Adrenal gland (tissue), 12 donors: ENCODE measurements around the gene DTD1. TPM values are rescaled to one million over a fixed set of nuclear protein-coding genes. Genes with fewer than 3 reads are reported as not detected.

Experiments used
- DNase-seq, 7 donors: peaks; one replicate each; pipeline ENCODE4 v3.0.0-alpha.2; 2019 to 2020
- H3K27ac ChIP-seq, 5 donors: fragments of 200-600 bp; sonication (generic) in 4 of 5; 1 replicate in 3 of 5; 2 replicates in 2 of 5; pipeline versions ENCODE4 v1.5.1 to v1.8.0; 2016 to 2020; ENCODE audit warnings: mild to moderate bottlenecking in 1 of 5
- H3K27me3 ChIP-seq: fragments of 200-600 bp; 2 replicates; pipeline ENCODE4 v1.8.0; 2021
- H3K36me3 ChIP-seq, 2 donors: fragments of 200-600 bp; replicated peaks in 1 of 2; 1 replicate in 1 of 2; 2 replicates in 1 of 2; pipeline versions ENCODE4 v1.5.1 to v1.8.0; 2018 to 2022
- H3K4me1 ChIP-seq, 2 donors: fragments of 200-600 bp; replicated peaks in 1 of 2; 1 replicate in 1 of 2; 2 replicates in 1 of 2; pipeline versions ENCODE4 v1.5.1 to v1.8.0; 2018 to 2021
- H3K4me3 ChIP-seq, 4 donors: fragments of 200-600 bp; sonication (generic) in 3 of 4; one replicate each; pipeline ENCODE4 v1.5.1; 2016 to 2018
- H3K9me3 ChIP-seq, 3 donors: fragments of 200-600 bp; sonication (generic) in 1 of 3; replicated peaks in 1 of 3; 1 replicate in 2 of 3; 2 replicates in 1 of 3; pipeline versions ENCODE4 v1.5.1 to v1.8.0; 2016 to 2021
- POLR2A ChIP-seq, 2 donors: fragments of 450-650 bp; IDR thresholded peaks; one replicate each; pipeline ENCODE4 v1.6.1; 2017; ENCODE audit warnings: antibody characterized with exemption in 2 of 2, mild to moderate bottlenecking in 2 of 2, moderate library complexity in 1 of 2
- WGBS, 4 donors: extraction: QIAGEN DNeasy Blood & Tissue Kit in 2 of 4; methylation state at CpG; one replicate each; pipeline versions ENCODE4 v1.1.5 to v1.1.7; 2013 to 2017; 5-methylcytosine and 5-hydroxymethylcytosine counted together
- intact Hi-C, 2 donors: fragments of 100-400 bp; cut with DNase I; formaldehyde crosslinking; loops; one replicate each; pipeline versions ENCODE4 v1.14.1 to v1.15.0; 2022 to 2023
- polyA plus RNA-seq, 3 donors: library from polyadenylated mRNA; stranded (reverse); fragments of 200-250 nt in 2 of 3; fragments of 350-450 nt in 1 of 3; fragmentation: Illumina TruSeq in 1 of 3; extraction: RNeasy Lipid Tissue Mini Kit (QIAGEN cat#74804) in 1 of 3; gene quantifications; one replicate each; pipeline ENCODE4 v1.2.3, GENCODE V29; 2013 to 2014
- total RNA-seq, 9 donors: library from RNA; depleted of rRNA in 4 of 9; stranded (reverse); fragments of >200 nt in 4 of 9; fragments of 120-200 nt in 1 of 9; fragmentation: NEBNext Ultra II Directional in 1 of 9; extraction: Animal tissue kit (Norgen Biotek cat#: 25700) in 1 of 9; gene quantifications; one replicate each; pipeline versions ENCODE4 v1.1.0 to v1.2.4, GENCODE V29; 2013 to 2023
- TF ChIP-seq, protein P1 (sequence below), 6 experiments: fragments of 450-650 bp in 4 of 6; fragments of 200-600 bp in 2 of 6; sonication (generic) in 1 of 6; IDR thresholded peaks; 1 replicate in 5 of 6; 2 replicates in 1 of 6; pipeline versions ENCODE4 v1.5.1 to v1.8.0; 2016 to 2021; ENCODE audit warnings: antibody characterized with exemption in 6 of 6, mild to moderate bottlenecking in 2 of 6, moderate library complexity in 1 of 6
- donor health status: healthy with polysubstance abuse.
- donor health status: Bipolar disorder and iron deficiency.
- donor health status: DM: yes; HTN: yes; CAD: no.
- donor health status: DM: no; HTN: no; CAD: no.
- donor health status: DM: no; HTN: no; CAD: no.
- donor health status: DM: yes; HTN: yes; CAD: no.

The DTD1 gene
- total and polyA plus RNA-seq, 12 donors: 9.5 to 38.9 (median 32.9) TPM

DNA sequence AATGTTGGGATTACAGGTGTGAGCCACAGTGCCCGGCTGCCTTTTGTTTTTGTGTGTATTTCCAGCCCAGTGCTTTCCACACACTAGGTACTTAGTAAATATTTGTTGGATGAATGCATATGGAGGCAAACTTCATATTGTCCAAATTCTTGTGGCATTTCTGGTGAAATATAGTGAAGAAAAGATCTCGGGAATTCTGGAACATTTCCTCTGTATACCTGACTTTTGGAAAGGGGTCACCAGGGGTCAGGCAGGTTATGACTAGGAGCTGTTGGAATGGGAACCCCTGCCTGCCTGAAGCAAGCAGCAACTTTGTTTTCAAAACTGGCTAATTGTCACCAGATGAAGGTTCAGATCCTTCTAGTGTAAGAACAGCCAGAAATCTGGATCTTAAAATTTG is 213.7 kb downstream of the DTD1 start:
- 78 to 90% (median 84%) methylated on average over 2 of the region's 2 CpGs for WGBS, 4 donors
- intact Hi-C loops: loop anchor here in 1 of 2 donors (10.0 kb wide), 1 partner anchor 167 kb away; no protein-coding TSS in a partner anchor
- Histone ChIP-seq H3K4me1 (no peaks in the 10 kb centered on the region), H3K4me3 (no peak overlapping the region), H3K9me3 (no peaks in the 10 kb centered on the region), H3K27ac (no peak overlapping the region), H3K27me3 (no peaks in the 10 kb centered on the region), H3K36me3 (no peaks in the 10 kb centered on the region)
- TF ChIP-seq POLR2A (IDR thresholded peaks at IDR 0.05): no peak
- TF ChIP-seq, protein P1, sequence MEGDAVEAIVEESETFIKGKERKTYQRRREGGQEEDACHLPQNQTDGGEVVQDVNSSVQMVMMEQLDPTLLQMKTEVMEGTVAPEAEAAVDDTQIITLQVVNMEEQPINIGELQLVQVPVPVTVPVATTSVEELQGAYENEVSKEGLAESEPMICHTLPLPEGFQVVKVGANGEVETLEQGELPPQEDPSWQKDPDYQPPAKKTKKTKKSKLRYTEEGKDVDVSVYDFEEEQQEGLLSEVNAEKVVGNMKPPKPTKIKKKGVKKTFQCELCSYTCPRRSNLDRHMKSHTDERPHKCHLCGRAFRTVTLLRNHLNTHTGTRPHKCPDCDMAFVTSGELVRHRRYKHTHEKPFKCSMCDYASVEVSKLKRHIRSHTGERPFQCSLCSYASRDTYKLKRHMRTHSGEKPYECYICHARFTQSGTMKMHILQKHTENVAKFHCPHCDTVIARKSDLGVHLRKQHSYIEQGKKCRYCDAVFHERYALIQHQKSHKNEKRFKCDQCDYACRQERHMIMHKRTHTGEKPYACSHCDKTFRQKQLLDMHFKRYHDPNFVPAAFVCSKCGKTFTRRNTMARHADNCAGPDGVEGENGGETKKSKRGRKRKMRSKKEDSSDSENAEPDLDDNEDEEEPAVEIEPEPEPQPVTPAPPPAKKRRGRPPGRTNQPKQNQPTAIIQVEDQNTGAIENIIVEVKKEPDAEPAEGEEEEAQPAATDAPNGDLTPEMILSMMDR (IDR thresholded peaks at IDR 0.05): no peak
- DNase-seq: no peak

DNA sequence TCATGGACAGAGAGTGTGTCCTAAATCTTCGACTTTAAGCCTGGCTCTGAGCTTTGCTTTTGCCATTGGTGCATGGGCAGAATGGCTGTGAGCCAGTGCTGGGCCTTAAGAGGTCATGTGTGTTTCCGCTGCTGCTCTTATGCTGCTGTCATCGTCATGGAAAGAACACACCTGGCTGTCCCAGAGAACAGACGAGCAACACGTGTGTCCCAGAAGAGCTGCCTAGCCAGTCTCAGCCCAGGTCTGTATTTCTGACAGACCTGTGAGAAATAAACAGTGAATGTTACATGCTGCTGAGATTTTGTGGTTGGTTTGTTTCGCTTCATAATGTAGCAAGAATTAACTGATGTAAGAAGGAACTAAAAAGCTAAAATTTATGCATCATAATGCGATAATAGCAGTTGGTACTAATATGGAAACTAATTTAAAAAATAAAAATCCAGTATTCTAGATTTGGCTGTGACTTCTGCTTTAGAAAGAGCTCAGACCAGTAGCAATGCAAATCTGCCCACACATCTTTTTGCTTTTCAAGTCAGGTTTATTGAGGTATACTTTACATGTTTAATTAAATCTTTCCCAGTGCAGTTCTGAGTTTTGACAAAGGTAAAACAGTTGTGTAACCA is 214.3 kb downstream of the DTD1 start:
- H3K4me3 ChIP-seq: no peak overlapping the region
- no peaks in the 10 kb centered on the region for H3K36me3 ChIP-seq
- 71 to 83% (median 78%) methylated on average over 7 of the region's 7 CpGs for WGBS, 4 donors
- no peaks in the 10 kb centered on the region for H3K27me3 ChIP-seq
- DNase-seq: no peak
- TF ChIP-seq POLR2A (IDR thresholded peaks at IDR 0.05): no peak
- TF ChIP-seq, protein P1 (IDR thresholded peaks at IDR 0.05): no peak
- intact Hi-C loops: loop anchor here in 1 of 2 donors (10.0 kb wide), 1 partner anchor 167 kb away; no protein-coding TSS in a partner anchor
- H3K4me1 ChIP-seq: no peaks in the 10 kb centered on the region
- H3K9me3 ChIP-seq: no peaks in the 10 kb centered on the region
- H3K27ac ChIP-seq: no peak overlapping the region

DNA sequence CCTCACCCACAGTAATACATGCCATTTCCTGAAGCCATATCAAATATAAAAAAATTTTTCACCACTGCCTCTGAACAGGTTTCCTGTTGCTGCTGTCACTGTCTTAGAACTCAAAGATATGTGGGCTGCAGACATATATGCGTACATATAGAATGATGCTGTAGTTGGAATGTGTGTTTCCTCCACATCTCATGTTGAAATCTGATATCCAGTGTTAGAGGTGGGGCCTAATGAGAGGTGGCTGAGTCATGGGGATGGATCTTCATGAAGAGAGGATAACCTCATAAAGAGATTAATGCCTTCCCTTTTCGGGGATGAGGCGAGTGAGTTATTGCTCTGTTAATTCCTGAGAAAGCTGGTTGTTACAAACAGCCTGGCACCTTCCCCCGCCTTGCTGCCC is 218.0 kb downstream of the DTD1 start:
- no peak for TF ChIP-seq POLR2A (IDR thresholded peaks at IDR 0.05)
- TF ChIP-seq, protein P1 (IDR thresholded peaks at IDR 0.05): no peak
- 65 to 71% (median 68%) methylated on average over 4 of the region's 4 CpGs for WGBS, 4 donors
- intact Hi-C loops: loop anchor here in 1 of 2 donors (10.0 kb wide), 1 partner anchor 171 kb away; no protein-coding TSS in a partner anchor
- no peak for DNase-seq
- Histone ChIP-seq H3K36me3 (no peaks in the 10 kb centered on the region), H3K4me3 (no peak overlapping the region), H3K27ac (no peak overlapping the region), H3K9me3 (no peaks in the 10 kb centered on the region), H3K27me3 (no peaks in the 10 kb centered on the region), H3K4me1 (no peaks in the 10 kb centered on the region)

DNA sequence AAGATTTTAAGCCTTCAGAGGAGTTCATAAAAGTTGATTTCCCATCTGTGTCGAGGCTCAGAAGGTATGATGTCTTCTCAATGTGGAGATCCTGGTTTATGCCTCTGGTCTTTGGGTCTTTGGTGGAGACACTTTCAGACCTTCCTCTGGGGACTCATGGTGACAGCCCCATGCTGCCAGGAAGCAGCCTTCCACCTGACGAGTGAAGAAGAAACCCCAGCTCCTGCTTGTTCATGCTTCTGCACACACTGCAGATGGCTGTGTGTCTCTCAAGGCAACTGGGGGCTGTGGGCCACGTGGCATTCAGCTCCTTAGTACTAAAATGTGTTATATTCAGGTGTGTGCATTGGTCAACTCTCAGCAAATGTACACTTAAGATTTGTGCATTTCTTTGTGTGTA is 220.9 kb downstream of the DTD1 start:
- Histone ChIP-seq H3K4me1 (no peaks in the 10 kb centered on the region), H3K36me3 (no peaks in the 10 kb centered on the region), H3K27me3 (no peaks in the 10 kb centered on the region), H3K27ac (no peak overlapping the region), H3K9me3 (no peaks in the 10 kb centered on the region), H3K4me3 (no peak overlapping the region)
- intact Hi-C loops: loop anchor here in 1 of 2 donors (10.0 kb wide), 1 partner anchor 174 kb away; no protein-coding TSS in a partner anchor
- WGBS, 4 donors: 45 to 63% (median 47%) methylated on average over 3 of the region's 3 CpGs
- DNase-seq: no peak
- TF ChIP-seq POLR2A (IDR thresholded peaks at IDR 0.05): no peak
- TF ChIP-seq, protein P1 (IDR thresholded peaks at IDR 0.05): no peak
